GM21360 (cell line): ENCODE measurements around the gene ERN1.
"Not testable (repeated sequence)": the region's sequence is repeated elsewhere in the genome, so short reads cannot be mapped to it uniquely, and the experiment has no call there.

Source experiments
- ATAC-seq: cut with Tn5 transposase; IDR thresholded peaks from one replicate; pipeline ENCODE4 v1.9.1; 2021; ENCODE audit warnings: mild to moderate bottlenecking, moderate library complexity; ENCODE audit not compliant: unreplicated experiment

Gene ERN1

GRCh38 chr17:64007089-64007837 is 122.7 kb downstream of the ERN1 start:
- ATAC-seq: not testable (repeated sequence)

GRCh38 chr17:64006361-64007088 is 123.4 kb downstream of the ERN1 start:
- no peak for ATAC-seq

DNA sequence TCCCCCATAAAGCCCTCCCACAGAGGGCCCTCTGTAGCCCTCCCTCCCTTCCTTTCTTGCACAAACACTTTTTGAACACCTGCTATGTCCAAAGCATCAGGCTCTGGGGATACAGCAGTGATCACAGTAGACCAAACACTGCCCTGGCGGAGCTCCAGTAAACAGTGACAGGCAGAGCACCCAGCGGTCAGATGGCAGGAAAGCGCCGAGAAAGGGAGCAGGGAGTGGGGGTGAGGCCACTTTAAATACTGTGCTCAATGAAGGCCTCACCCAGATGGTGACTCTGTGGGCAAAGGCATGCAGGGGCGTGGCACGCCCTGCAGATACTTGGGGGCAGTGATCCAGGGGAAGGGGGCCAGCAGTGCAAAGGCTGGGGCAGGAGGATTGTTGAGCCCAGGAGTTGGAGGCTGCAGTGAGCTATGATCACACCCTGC is 124.2 kb downstream of the ERN1 start:
- ATAC-seq: no peak

DNA sequence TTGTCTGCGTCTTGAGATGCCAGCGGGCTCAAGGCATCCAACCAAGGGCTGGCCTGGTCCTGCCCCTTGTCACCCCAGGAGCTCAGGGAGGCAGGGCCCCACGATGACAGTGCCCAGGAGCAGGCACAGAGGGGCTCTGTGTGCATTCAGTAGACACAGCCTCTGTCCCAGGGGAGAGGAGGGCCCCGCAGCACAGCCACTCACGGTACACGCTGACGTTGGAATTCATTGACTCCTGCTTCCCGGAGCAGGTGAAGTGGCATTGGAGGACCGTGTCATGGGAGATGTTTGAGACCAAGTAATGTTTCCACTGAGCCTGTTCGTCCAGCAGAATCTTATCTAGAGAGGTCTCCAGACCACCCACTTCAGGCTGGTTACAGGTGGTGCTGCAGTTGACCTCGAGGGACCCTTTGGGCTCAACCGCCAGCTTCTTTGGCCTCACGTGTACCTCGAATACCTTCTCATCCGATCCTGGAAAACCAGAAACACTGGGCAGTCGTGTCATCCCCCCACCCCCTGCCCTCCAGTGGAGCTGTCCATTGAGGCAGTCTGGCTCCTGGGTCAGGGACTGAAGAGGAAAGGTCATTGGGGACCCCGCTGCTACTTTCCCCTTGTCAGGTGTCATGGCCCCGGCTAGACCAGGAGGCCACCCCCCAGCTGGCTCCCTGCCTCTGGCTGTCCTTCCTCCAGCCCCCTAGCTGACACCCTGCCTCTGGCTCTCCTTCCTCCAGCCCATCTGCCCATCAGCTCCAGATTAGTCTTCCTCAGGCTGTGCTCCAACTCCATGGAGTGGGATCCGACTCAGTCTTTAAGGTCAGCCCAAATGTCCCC is 124.8 kb downstream of the ERN1 start:
- no peak for ATAC-seq

DNA sequence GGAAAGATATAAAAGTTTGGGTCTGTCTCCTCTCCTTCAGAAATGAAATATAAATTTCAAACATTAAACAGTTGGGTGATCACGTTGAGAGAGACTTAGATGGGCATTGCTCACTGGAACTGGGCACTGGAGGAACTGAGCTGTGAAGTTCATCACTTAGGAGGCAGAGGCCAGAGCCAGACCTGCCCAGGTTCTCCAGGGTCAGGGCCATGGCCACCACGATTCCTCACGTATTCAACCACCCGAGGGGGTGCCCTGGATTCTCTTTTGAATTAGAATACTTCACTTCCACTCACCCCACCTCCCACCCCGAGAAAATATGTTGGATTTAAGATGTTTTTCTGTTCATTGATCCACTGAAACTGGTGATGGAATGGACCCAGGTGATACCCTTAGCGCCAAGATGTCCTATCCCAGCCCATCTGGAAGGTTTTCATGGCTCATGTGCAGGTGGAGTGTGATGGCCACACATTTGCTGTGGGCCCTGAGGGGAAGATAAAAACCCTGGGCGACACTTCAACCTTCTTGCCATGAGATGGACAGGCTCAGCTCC is 125.7 kb downstream of the ERN1 start:
- ATAC-seq: no peak

- no peak for ATAC-seq
Observed at GRCh38 chr17:64003526-64004121, 126.3 kb downstream of the ERN1 start.

- no peak for ATAC-seq
Observed at GRCh38 chr17:64002658-64003525, 127.1 kb downstream of the ERN1 start.

- no peak for ATAC-seq
Observed at GRCh38 chr17:64001763-64002529, 128.0 kb downstream of the ERN1 start.

DNA sequence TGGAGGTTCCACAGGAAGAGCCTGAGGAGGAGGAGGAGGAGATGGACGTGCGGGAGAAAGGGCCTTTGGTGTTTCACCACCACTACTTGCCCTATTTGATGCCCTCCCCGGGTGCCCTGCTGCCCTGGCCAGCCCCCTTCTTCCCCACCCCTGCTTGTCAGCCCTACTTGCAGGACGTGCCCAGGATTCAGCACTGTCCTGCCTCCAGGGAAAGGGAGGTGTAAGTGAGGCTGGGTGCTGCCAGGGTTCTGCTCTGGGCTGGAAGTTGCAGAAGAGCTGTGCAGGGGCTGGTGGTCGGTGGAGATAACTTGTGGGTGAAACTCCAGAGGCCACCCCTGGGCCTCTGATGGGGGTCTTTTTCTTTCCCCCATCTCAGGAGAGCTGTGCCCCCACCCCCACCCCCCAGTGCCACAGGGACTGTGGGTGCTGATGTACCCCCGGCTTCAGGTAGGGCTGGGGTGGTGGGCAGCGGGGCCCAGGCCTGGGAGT is 128.8 kb downstream of the ERN1 start:
- ATAC-seq: no peak

DNA sequence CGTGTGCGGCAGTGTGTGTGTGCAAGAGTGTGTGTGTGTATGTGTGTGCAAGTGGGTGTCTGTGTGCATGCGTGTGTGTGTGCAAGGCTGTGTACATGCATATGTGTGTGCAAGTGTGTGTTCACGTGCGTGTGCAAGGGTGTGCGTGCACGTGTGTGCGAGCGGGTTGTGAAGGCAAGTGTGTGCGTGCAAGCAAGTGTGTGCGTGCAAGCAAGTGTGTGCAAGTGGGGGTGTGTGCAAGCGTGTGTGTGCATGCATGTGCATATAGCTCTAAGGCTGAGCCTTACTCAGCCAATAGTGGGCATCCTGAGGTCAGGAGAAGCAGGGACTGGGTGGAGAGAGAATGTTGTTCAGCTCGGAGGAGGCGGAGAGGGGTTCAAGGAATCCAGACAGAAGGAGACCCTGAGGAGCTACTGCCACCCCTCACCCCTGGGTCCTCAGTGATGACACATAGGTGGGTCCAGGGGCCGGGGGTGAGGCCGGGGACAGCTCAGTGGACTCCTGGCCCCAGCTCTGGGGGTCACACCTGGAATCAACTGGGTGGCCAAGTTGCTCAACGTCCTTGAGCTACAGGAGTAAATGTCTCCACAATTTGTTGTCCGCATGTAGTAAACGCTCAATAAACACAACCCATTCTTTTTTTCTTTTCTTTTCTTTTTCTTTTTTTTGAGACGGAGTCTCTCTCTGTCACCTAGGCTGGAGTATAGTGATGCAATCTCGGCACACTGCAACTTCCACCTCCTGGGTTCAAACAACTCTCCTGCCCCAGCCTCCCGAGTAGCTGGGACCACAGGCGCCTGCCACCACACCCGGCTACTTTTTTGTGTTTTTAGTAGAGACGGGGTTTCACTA is 130.0 kb downstream of the ERN1 start:
- ATAC-seq: no peak

GRCh38 chr17:63998721-63999679 is 130.9 kb downstream of the ERN1 start:
- no peak for ATAC-seq

GRCh38 chr17:63998050-63998720 is 131.8 kb downstream of the ERN1 start, which contains the start of gene PRR29:
PRR29 (plus strand) TSS chr17:63998351; CDS start chr17:63998365, 14 bp downstream.
- ATAC-seq: no peak

DNA sequence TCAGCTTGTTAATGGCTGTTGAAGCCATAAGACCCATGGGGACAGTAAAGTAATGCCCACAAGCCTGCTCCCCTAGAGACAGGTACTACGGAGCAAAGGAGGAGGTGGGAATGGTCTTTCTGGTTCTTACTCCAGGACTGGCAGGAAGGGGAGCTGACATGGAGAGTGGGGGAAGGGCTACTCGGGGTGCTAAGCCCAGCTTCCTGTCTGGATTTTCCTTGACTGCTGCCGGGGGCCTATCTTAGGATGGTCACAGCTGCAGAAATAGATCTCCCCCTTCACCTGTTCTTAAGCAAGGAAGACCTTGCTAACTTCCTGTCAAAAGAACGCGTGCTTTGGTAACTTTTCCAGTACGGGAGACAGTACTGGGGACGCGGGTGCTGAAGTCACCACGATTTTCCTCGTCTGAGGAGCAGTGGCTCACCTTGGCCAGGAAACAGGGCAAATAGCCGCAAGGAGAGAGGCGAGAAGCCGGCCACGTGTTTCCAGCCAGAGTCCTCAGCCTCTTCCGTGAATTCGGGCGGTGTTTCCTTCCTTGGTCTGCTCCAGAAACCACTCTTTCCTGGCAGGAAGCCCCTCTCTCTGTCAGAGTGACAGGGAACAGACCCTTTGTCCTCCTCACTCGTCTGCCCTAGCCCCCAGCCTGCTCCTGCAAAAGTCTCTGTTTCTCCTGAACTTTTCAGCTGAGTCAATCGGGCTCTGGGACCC is 132.4 kb downstream of the ERN1 start:
- no peak for ATAC-seq

DNA sequence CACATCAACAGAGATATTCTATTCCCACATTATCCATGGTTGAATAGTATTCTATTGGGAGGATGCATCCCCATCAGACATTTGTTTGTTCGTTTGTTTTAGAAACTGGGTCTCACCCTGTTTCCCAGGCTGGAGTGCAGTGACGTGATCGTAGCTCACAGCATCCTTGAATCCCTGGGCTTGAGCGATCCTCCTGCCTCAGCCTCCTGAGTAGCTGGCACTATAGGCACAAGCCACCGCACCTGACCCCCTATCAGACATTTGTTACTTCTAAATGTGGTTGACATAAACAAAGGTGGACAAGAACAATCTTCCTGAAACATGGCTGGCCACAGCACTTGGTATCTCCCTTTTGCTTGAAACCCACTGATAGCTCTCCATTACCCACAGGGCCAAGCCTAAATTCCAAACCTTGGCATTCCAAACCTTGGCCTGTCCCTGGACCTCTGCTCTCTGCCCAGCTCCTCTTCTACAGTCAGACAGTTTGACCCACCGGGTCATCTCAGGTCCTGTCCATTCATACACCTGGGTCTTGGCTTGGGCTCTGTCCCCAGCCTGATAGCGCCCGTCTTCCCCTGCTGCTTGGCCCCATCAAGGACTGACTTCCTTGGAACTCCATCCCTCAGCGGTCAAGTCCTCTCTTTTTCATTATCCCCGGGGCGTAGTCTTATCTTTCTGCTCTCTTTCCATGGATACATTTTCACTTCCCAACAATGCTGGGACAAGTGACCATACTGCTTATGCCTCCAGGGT is 133.3 kb downstream of the ERN1 start:
- ATAC-seq: no peak

- ATAC-seq: no peak
Observed at GRCh38 chr17:63995626-63996025, 134.3 kb downstream of the ERN1 start.
